PC-9 (cell line): Measurements from ENCODE around the gene SEC16A. TPM values are rescaled to one million over a fixed set of nuclear protein-coding genes. Genes with fewer than 3 reads are reported as not detected.

Experiments used
- BruUV-seq: library from RNA; stranded (reverse); fragments of 400-500 nt; replicated peaks from 2 replicates; lab custom pipeline; 2021; lab: Mats Ljungman, UMichigan
- CTCF ChIA-PET: fragments of 300-600 bp; sonication (Branson Sonifier 250); formaldehyde crosslinking; loops from one replicate; lab custom pipeline; 2022; ENCODE audit warnings: antibody characterized with exemption; lab: Charles Lee
- POLR2A ChIA-PET: fragments of 300-600 bp; sonication (Branson Sonifier 250); formaldehyde crosslinking; loops from one replicate; lab custom pipeline; 2022; ENCODE audit warnings: antibody characterized with exemption; ENCODE audit not compliant: unreplicated experiment; lab: Charles Lee
- DNase-seq, 2 experiments: peaks; one replicate each; pipeline versions ENCODE4 v3.0.0 to v3.0.0-alpha.2; 2015 to 2022; ENCODE audit warnings: mixed read lengths in 1 of 2
- H2AFZ ChIP-seq: fragments of 200-600 bp; sonication (generic); 2 replicates; pipeline ENCODE4 v1.8.1; 2017; ENCODE audit warnings: antibody characterized with exemption
- H3F3A ChIP-seq: fragments of 200-600 bp; sonication (generic); 2 replicates; pipeline ENCODE4 v1.8.1; 2017; ENCODE audit warnings: antibody characterized with exemption, mild to moderate bottlenecking, low read depth; ENCODE audit not compliant: insufficient read depth
- H3K27ac ChIP-seq: fragments of 200-600 bp; sonication (generic); 2 replicates; pipeline ENCODE4 v1.6.1; 2016; ENCODE audit warnings: mixed run types
- H3K27me3 ChIP-seq: fragments of 200-600 bp; sonication (generic); 2 replicates; pipeline ENCODE4 v1.6.1; 2016; ENCODE audit warnings: low read depth, mixed run types; ENCODE audit not compliant: insufficient read depth
- H3K36me3 ChIP-seq: fragments of 200-600 bp; sonication (generic); 2 replicates; pipeline ENCODE4 v1.6.1; 2016; ENCODE audit warnings: low read depth, mixed run types
- H3K4me1 ChIP-seq: fragments of 200-600 bp; sonication (generic); replicated peaks from 2 replicates; pipeline ENCODE4 v1.6.1; 2016; ENCODE audit warnings: mixed run types; ENCODE audit not compliant: insufficient read depth
- H3K4me2 ChIP-seq: fragments of 200-600 bp; sonication (generic); 2 replicates; pipeline ENCODE4 v1.6.1; 2017; ENCODE audit warnings: mixed run types
- H3K4me3 ChIP-seq: fragments of 200-600 bp; sonication (generic); 2 replicates; pipeline ENCODE4 v1.6.1; 2016; ENCODE audit warnings: mixed run types
- H3K79me2 ChIP-seq: fragments of 200-600 bp; sonication (generic); 2 replicates; pipeline ENCODE4 v1.6.1; 2017; ENCODE audit warnings: low read depth, mixed run types
- H3K9me2 ChIP-seq: fragments of 200-600 bp; sonication (generic); 2 replicates; pipeline ENCODE4 v1.8.1; 2017; ENCODE audit warnings: mild to moderate bottlenecking; ENCODE audit not compliant: insufficient read depth
- H3K9me3 ChIP-seq: fragments of 200-600 bp; sonication (generic); 2 replicates; pipeline ENCODE4 v1.8.1; 2016; ENCODE audit warnings: low read depth; ENCODE audit not compliant: insufficient read depth
- H4K20me1 ChIP-seq: fragments of 200-600 bp; sonication (generic); 2 replicates; pipeline ENCODE4 v1.8.1; 2017; ENCODE audit not compliant: insufficient read depth
- CTCF ChIP-seq: fragments of 200-600 bp; sonication (generic); conservative IDR thresholded peaks from 2 replicates; pipeline ENCODE4 v1.6.1; 2017; ENCODE audit warnings: mixed run types, antibody characterized with exemption, mild to moderate bottlenecking, moderate library complexity
- EZH2 ChIP-seq: fragments of 200-600 bp; sonication (generic); IDR thresholded peaks from 2 replicates; pipeline ENCODE4 v1.8.0; 2017; ENCODE audit warnings: antibody characterized with exemption, low read depth
- intact Hi-C: fragments of 100-400 bp; cut with micrococcal nuclease; formaldehyde crosslinking; loops from one replicate; pipeline ENCODE4 v1.10.0; 2022; ENCODE audit not compliant: unreplicated experiment
- total RNA-seq: library from RNA; stranded (reverse); gene quantifications from 2 replicates; pipeline ENCODE4 v1.2.3, GENCODE V29; 2021

The SEC16A gene
- total RNA-seq, 1 experiment from 2014 or later, result 81.8 TPM

GRCh38 chr9:136433043-136433715, 49.7 kb downstream of the SEC16A start:
- Histone ChIP-seq H3K36me3 (no peaks in the 10 kb centered on the region), H3K9me3 (no peaks in the 10 kb centered on the region), H3F3A (peaks cover 9% of the 10 kb centered on the region; the same call in 1 of the 2 replicates), H2AFZ (no peak overlapping the region), H3K79me2 (peaks cover 12% of the 10 kb centered on the region; the same call in 1 of the 2 replicates), H3K4me1 (peaks cover 7% of the 10 kb centered on the region), H3K27ac (no peak overlapping the region), H3K4me2 (no peak overlapping the region), H4K20me1 (peaks cover 25% of the 10 kb centered on the region), H3K27me3 (no peaks in the 10 kb centered on the region), H3K9me2 (no peaks in the 10 kb centered on the region), H3K4me3 (no peak overlapping the region)
- CTCF ChIA-PET, result no interaction called here
- no peak for DNase-seq
- no TSS peak for BruUV-seq
- POLR2A ChIA-PET, result no interaction called here
- TF ChIP-seq EZH2 (no peak), CTCF (no peak)
- intact Hi-C loops, result no loop called here

GRCh38 chr9:136432591-136432990, 50.2 kb downstream of the SEC16A start:
- H3K79me2 ChIP-seq, result peaks cover 6% of the 10 kb centered on the region; the same call in 1 of the 2 replicates
- no peak overlapping the region for H3K27ac ChIP-seq
- CTCF ChIA-PET, result no interaction called here
- H3K36me3 ChIP-seq, result no peaks in the 10 kb centered on the region
- POLR2A ChIA-PET, result no interaction called here
- peaks cover 15% of the 10 kb centered on the region; the same call in 1 of the 2 replicates for H3F3A ChIP-seq
- no peak for DNase-seq
- H3K9me3 ChIP-seq, result no peaks in the 10 kb centered on the region
- peaks cover 19% of the 10 kb centered on the region for H4K20me1 ChIP-seq
- no peak overlapping the region for H3K4me3 ChIP-seq
- H2AFZ ChIP-seq, result no peak overlapping the region
- no TSS peak for BruUV-seq
- H3K4me1 ChIP-seq, result peaks cover 1% of the 10 kb centered on the region
- intact Hi-C loops, result no loop called here
- no peak overlapping the region for H3K4me2 ChIP-seq
- H3K9me2 ChIP-seq, result no peaks in the 10 kb centered on the region
- H3K27me3 ChIP-seq, result no peaks in the 10 kb centered on the region
- TF ChIP-seq CTCF, result no peak
- no peak for TF ChIP-seq EZH2

GRCh38 chr9:136431782-136432350, 51.0 kb downstream of the SEC16A start:
- Histone ChIP-seq H2AFZ (no peak overlapping the region), H3K27ac (no peak overlapping the region), H3K9me3 (no peaks in the 10 kb centered on the region), H3K9me2 (no peaks in the 10 kb centered on the region), H3K4me1 (no peaks in the 10 kb centered on the region), H4K20me1 (peaks cover 16% of the 10 kb centered on the region; the same call in 1 of the 2 replicates), H3K4me3 (no peak overlapping the region), H3K4me2 (no peak overlapping the region), H3K79me2 (0 out of 2 replicates have a peak, but pooled peaks cover 3% of the 10 kb centered on the region), H3F3A (peaks cover 18% of the 10 kb centered on the region; the same call in 1 of the 2 replicates), H3K36me3 (no peaks in the 10 kb centered on the region), H3K27me3 (no peaks in the 10 kb centered on the region)
- no TSS peak for BruUV-seq
- DNase-seq, result no peak
- ChIA-PET CTCF (no interaction called here), POLR2A (no interaction called here)
- intact Hi-C loops, result no loop called here
- TF ChIP-seq CTCF (no peak), EZH2 (no peak)
